H9 (cell line): Measurements from ENCODE around the gene CACNA1D. TPM values are rescaled to one million over a fixed set of nuclear protein-coding genes. Genes with fewer than 3 reads are reported as not detected.

Experiments used
- DNase-seq: peaks from one replicate; pipeline ENCODE4 v3.0.0-alpha.2; 2017
- H2AFZ ChIP-seq: one replicate; pipeline ENCODE4 v1.6.1; 2013; ENCODE audit warnings: mild to moderate bottlenecking, low read length, control low read depth, moderate library complexity
- H2AK5ac ChIP-seq: 2 replicates; pipeline ENCODE4 v1.6.1; 2013; ENCODE audit warnings: low read length, control low read depth, mixed read lengths; ENCODE audit not compliant: insufficient read length
- H2BK120ac ChIP-seq: one replicate; pipeline ENCODE4 v1.6.1; 2013; ENCODE audit warnings: low read depth, mild to moderate bottlenecking, low read length, control low read depth, inconsistent platforms; ENCODE audit not compliant: poor library complexity, severe bottlenecking
- H2BK12ac ChIP-seq: 2 replicates; pipeline ENCODE4 v1.6.1; 2013; ENCODE audit warnings: low read length, control low read depth, mixed read lengths, low read depth; ENCODE audit not compliant: insufficient read length
- H2BK15ac ChIP-seq: 2 replicates; pipeline ENCODE4 v1.6.1; 2013; ENCODE audit warnings: low read depth, low read length, control low read depth
- H2BK20ac ChIP-seq: one replicate; pipeline ENCODE4 v1.6.1; 2013; ENCODE audit warnings: low read depth, mild to moderate bottlenecking, low read length, control low read depth, inconsistent platforms; ENCODE audit not compliant: poor library complexity, severe bottlenecking
- H2BK5ac ChIP-seq: 2 replicates; pipeline ENCODE4 v1.6.1; 2013; ENCODE audit warnings: low read length, control low read depth, mixed read lengths; ENCODE audit not compliant: insufficient read length
- H3K14ac ChIP-seq: 2 replicates; pipeline ENCODE4 v1.6.1; 2013; ENCODE audit warnings: low read length, control low read depth; ENCODE audit not compliant: insufficient read depth
- H3K18ac ChIP-seq: 2 replicates; pipeline ENCODE4 v1.6.1; 2013; ENCODE audit warnings: low read depth, mild to moderate bottlenecking, mixed read lengths, low read length, control low read depth; ENCODE audit not compliant: insufficient read length
- H3K23ac ChIP-seq: 2 replicates; pipeline ENCODE4 v1.6.1; 2013; ENCODE audit warnings: low read length, control low read depth, mixed read lengths, low read depth; ENCODE audit not compliant: insufficient read length
- H3K23me2 ChIP-seq: 2 replicates; pipeline ENCODE4 v1.6.1; 2013; ENCODE audit warnings: low read depth, mild to moderate bottlenecking, mixed read lengths, low read length, control low read depth; ENCODE audit not compliant: insufficient read length, poor library complexity, severe bottlenecking
- H3K27ac ChIP-seq: 2 replicates; pipeline ENCODE4 v1.5.1; 2013; ENCODE audit warnings: low read length, control low read depth, mixed read lengths, low read depth; ENCODE audit not compliant: insufficient read length
- H3K27me3 ChIP-seq: 2 replicates; pipeline ENCODE4 v1.6.1; 2013; ENCODE audit warnings: low read length, control low read depth, inconsistent platforms; ENCODE audit not compliant: insufficient read depth
- H3K4ac ChIP-seq: 2 replicates; pipeline ENCODE4 v1.6.1; 2013; ENCODE audit warnings: low read depth, mild to moderate bottlenecking, control low read depth, inconsistent platforms, low read length, moderate library complexity
- H3K4me1 ChIP-seq: 2 replicates; pipeline ENCODE4 v1.6.1; 2013; ENCODE audit warnings: low read length, control low read depth, inconsistent platforms; ENCODE audit not compliant: insufficient read depth
- H3K4me2 ChIP-seq: 2 replicates; pipeline ENCODE4 v1.6.1; 2013; ENCODE audit warnings: low read length, control low read depth, mixed read lengths; ENCODE audit not compliant: insufficient read length, insufficient read depth
- H3K56ac ChIP-seq: 2 replicates; pipeline ENCODE4 v1.6.1; 2013; ENCODE audit warnings: low read depth, mild to moderate bottlenecking, mixed read lengths, low read length, control low read depth; ENCODE audit not compliant: insufficient read length
- H3K79me1 ChIP-seq: 2 replicates; pipeline ENCODE4 v1.6.1; 2013; ENCODE audit warnings: low read depth, mild to moderate bottlenecking, moderate library complexity, low read length, control low read depth, inconsistent platforms; ENCODE audit not compliant: insufficient read depth, poor library complexity, severe bottlenecking
- H3K79me2 ChIP-seq: 2 replicates; pipeline ENCODE4 v1.6.1; 2013; ENCODE audit warnings: low read length, control low read depth, inconsistent platforms; ENCODE audit not compliant: insufficient read depth
- H3K9ac ChIP-seq: 2 replicates; pipeline ENCODE4 v1.6.1; 2013; ENCODE audit warnings: low read length, control low read depth, mixed read lengths; ENCODE audit not compliant: insufficient read length; ENCODE audit errors: extremely low read depth
- H3K9me3 ChIP-seq: one replicate; pipeline ENCODE4 v1.6.1; 2013; ENCODE audit warnings: low read depth, low read length, inconsistent platforms; ENCODE audit not compliant: control insufficient read depth
- H3T11ph ChIP-seq: one replicate; pipeline ENCODE4 v1.6.1; 2013; ENCODE audit warnings: mild to moderate bottlenecking, low read length, control low read depth, inconsistent platforms
- H4K20me1 ChIP-seq: one replicate; pipeline ENCODE4 v1.6.1; 2013; ENCODE audit not compliant: control insufficient read depth, insufficient read length, insufficient read depth
- H4K5ac ChIP-seq: 2 replicates; pipeline ENCODE4 v1.6.1; 2013; ENCODE audit warnings: low read depth, mild to moderate bottlenecking, mixed read lengths, low read length, control low read depth; ENCODE audit not compliant: insufficient read length
- H4K8ac ChIP-seq: replicated peaks from 2 replicates; pipeline ENCODE4 v1.6.1; 2013; ENCODE audit warnings: low read length, control low read depth, mixed read lengths, low read depth; ENCODE audit not compliant: insufficient read length
- H4K91ac ChIP-seq: 2 replicates; pipeline ENCODE4 v1.6.1; 2013; ENCODE audit warnings: low read depth, mild to moderate bottlenecking, moderate library complexity, mixed read lengths, low read length, control low read depth; ENCODE audit not compliant: insufficient read length
- H3K27ac Mint-ChIP-seq, 3 experiments: 2 replicates in 2 of 3; 3 replicates in 1 of 3; pipeline ENCODE4 v1.8.0; 2020 to 2021; ENCODE audit warnings: mixed read lengths in 3 of 3, mild to moderate bottlenecking in 1 of 3, moderate library complexity in 1 of 3
- H3K27me3 Mint-ChIP-seq: 2 replicates; pipeline ENCODE4 v1.8.0; 2021; ENCODE audit warnings: low read depth, mild to moderate bottlenecking, moderate library complexity, mixed read lengths
- H3K36me3 Mint-ChIP-seq, 3 experiments: 2 replicates in 2 of 3; 3 replicates in 1 of 3; pipeline ENCODE4 v1.8.0; 2020 to 2021; ENCODE audit warnings: low read depth in 3 of 3, mixed read lengths in 3 of 3; ENCODE audit not compliant: insufficient read depth in 1 of 3
- H3K4me1 Mint-ChIP-seq, 2 experiments: 2 replicates each; pipeline ENCODE4 v1.8.0; 2020; ENCODE audit warnings: mixed read lengths in 2 of 2
- H3K4me3 Mint-ChIP-seq, 2 experiments: 2 replicates in 1 of 2; 3 replicates in 1 of 2; pipeline ENCODE4 v1.8.0; 2020 to 2021; ENCODE audit warnings: mild to moderate bottlenecking in 2 of 2, mixed read lengths in 2 of 2, moderate library complexity in 1 of 2
- H3K9me3 Mint-ChIP-seq, 2 experiments: 2 replicates in 1 of 2; 3 replicates in 1 of 2; pipeline ENCODE4 v1.8.0; 2020; ENCODE audit warnings: mild to moderate bottlenecking in 2 of 2, mixed read lengths in 2 of 2, moderate library complexity in 1 of 2
- CTCF ChIP-seq: fragments of 200-600 bp; sonication (generic); conservative IDR thresholded peaks from 3 replicates; pipeline ENCODE4 v1.8.0; 2021; ENCODE audit warnings: antibody characterized with exemption, mild to moderate bottlenecking
- WGBS: extraction: QIAGEN DNeasy Blood & Tissue Kit; methylation state at CpG from one replicate; pipeline ENCODE4 v1.1.7; 2013; ENCODE audit warnings: missing lambda C conversion rate, low lambda C conversion rate, mixed read lengths; ENCODE audit not compliant: insufficient read length; ENCODE audit errors: extremely low coverage; 5-methylcytosine and 5-hydroxymethylcytosine counted together
- total RNA-seq: library from RNA; stranded (reverse); gene quantifications from 2 replicates; pipeline ENCODE4 v1.2.1, GENCODE V29; 2021

The CACNA1D gene
- total RNA-seq, 1 experiment from 2014 or later, result 3.5 TPM

- no peak overlapping the region for H2BK15ac ChIP-seq
- no peak overlapping the region for H3K23ac ChIP-seq
- no peak overlapping the region for H2AFZ ChIP-seq
- H3K79me1 ChIP-seq, result no peaks in the 10 kb centered on the region
- no peak overlapping the region for H3K18ac ChIP-seq
- H3K4me3 Mint-ChIP-seq, result no peak overlapping the region
- no peaks in the 10 kb centered on the region for H3K9me3 ChIP-seq
- no peak overlapping the region for H3K4ac ChIP-seq
- H3K27ac Mint-ChIP-seq, result peak overlapping the region in 1 of 3 experiments; percentile 35; a peak in 1 of 7 replicates
- H3K4me1 ChIP-seq, result no peaks in the 10 kb centered on the region
- no peaks in the 10 kb centered on the region for H3K27me3 ChIP-seq
- H3K23me2 ChIP-seq, result no peaks in the 10 kb centered on the region
- no peaks in the 10 kb centered on the region for H3K9me3 Mint-ChIP-seq
- H3K27ac ChIP-seq, result no peak overlapping the region
- H2BK12ac ChIP-seq, result no peak overlapping the region
- no peak overlapping the region for H4K8ac ChIP-seq
- no peak overlapping the region for H3K14ac ChIP-seq
- no peak overlapping the region for H2BK120ac ChIP-seq
- TF ChIP-seq CTCF, result no peak
- no peak overlapping the region for H2AK5ac ChIP-seq
- no peak overlapping the region for H3K56ac ChIP-seq
- H3K4me2 ChIP-seq, result no peak overlapping the region
- no peak for DNase-seq
- H2BK20ac ChIP-seq, result no peak overlapping the region
- H4K91ac ChIP-seq, result no peak overlapping the region
- no peak overlapping the region for H3K9ac ChIP-seq
- no peak overlapping the region for H4K5ac ChIP-seq
- no peaks in the 10 kb centered on the region for H3K79me2 ChIP-seq
- H3T11ph ChIP-seq, result no peak overlapping the region
- H3K27me3 Mint-ChIP-seq, result no peaks in the 10 kb centered on the region; the same call in 1 of the 2 replicates
- H4K20me1 ChIP-seq, result no peaks in the 10 kb centered on the region
- H2BK5ac ChIP-seq, result no peak overlapping the region
- peaks cover 15 to 17% of the 10 kb centered on the region in 2 experiments for H3K4me1 Mint-ChIP-seq
- no peaks in the 10 kb centered on the region for H3K36me3 Mint-ChIP-seq
- WGBS, result no CpG with 5 or more reads among the region's 12 CpGs
These were observed 305.0 kb downstream of the CACNA1D start for GRCh38 chr3:53799338-53799865.
